GM12865 (cell line): Measurements from ENCODE around the gene SECISBP2L.

Experiments used
- DNase-seq: peaks from one replicate; pipeline ENCODE4 v3.0.0; 2010; ENCODE audit warnings: low read depth
- H3K4me3 ChIP-seq: 2 replicates; pipeline ENCODE4 v1.5.1; 2011; ENCODE audit warnings: mild to moderate bottlenecking, low read depth, low read length, control low read depth
- TF ChIP-seq, protein P1 (sequence below): IDR thresholded peaks from 2 replicates; pipeline ENCODE4 v1.5.1; 2011; ENCODE audit warnings: low read length, control low read depth, low read depth, inconsistent platforms; ENCODE audit not compliant: insufficient read depth; ENCODE audit errors: missing control alignments

Gene SECISBP2L

DNA sequence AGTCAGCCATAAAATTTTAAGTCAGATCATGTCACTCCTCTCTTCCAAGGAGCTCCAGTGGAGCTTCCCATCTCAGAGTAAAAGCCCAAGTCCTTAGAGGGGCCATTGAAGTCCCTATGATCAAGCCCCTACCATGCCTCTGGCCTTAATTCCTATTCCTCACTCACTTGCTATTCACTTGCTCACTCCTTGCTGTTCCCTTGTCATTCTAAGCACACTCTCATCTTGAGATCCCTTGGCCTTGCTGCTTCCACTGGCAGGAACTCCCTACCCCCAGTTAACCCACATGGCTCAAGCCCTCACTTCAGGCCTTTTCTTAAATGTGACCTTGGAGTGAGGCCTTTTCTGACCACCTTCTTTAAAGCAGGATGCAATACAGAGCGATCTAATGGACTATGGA is 12.3 kb upstream of the SECISBP2L start:
- H3K4me3 ChIP-seq: no peak overlapping the region
- DNase-seq: no peak
- TF ChIP-seq, protein P1, sequence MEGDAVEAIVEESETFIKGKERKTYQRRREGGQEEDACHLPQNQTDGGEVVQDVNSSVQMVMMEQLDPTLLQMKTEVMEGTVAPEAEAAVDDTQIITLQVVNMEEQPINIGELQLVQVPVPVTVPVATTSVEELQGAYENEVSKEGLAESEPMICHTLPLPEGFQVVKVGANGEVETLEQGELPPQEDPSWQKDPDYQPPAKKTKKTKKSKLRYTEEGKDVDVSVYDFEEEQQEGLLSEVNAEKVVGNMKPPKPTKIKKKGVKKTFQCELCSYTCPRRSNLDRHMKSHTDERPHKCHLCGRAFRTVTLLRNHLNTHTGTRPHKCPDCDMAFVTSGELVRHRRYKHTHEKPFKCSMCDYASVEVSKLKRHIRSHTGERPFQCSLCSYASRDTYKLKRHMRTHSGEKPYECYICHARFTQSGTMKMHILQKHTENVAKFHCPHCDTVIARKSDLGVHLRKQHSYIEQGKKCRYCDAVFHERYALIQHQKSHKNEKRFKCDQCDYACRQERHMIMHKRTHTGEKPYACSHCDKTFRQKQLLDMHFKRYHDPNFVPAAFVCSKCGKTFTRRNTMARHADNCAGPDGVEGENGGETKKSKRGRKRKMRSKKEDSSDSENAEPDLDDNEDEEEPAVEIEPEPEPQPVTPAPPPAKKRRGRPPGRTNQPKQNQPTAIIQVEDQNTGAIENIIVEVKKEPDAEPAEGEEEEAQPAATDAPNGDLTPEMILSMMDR: no peak

DNA sequence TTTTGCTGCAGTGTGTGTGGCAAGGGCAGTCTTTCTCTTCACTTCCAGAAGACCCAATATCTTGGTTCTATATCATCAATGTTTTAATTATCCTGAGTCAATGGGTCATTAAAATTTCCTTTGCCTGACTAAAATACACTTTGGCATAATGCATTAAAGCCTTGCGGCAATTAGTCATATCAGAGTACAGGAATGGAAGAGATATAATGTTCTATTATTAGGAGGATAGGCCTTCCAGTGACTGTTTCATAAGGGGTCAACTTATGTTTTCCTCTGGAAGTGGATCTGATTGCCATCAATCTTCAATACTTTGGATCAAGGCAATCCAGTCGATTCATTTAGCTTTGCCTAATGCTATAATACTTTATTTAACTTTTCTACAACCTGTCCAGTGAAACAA is 9.4 kb upstream of the SECISBP2L start:
- TF ChIP-seq, protein P1: no peak
- no peak overlapping the region for H3K4me3 ChIP-seq
- DNase-seq: no peak

DNA sequence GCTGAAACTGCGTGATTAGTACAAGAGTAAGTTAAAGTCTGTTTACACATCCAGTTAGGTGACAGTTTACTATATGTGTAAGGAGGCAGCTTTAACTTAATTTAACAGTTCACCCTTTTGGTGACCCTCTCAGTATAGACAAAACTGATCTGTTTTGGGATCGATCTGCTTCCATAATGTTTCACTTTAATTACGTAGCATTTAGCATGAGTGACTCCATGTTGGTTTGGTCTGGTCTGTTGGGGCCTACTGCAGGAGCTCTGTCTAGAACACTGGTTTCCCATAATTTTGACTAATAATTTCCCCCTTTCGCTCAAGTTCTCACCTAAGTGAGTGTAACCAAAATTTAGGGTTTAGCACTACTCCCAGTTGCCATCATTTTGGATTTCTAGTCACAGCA is 6.4 kb upstream of the SECISBP2L start:
- no peak for DNase-seq
- H3K4me3 ChIP-seq: no peak overlapping the region
- TF ChIP-seq, protein P1: no peak

DNA sequence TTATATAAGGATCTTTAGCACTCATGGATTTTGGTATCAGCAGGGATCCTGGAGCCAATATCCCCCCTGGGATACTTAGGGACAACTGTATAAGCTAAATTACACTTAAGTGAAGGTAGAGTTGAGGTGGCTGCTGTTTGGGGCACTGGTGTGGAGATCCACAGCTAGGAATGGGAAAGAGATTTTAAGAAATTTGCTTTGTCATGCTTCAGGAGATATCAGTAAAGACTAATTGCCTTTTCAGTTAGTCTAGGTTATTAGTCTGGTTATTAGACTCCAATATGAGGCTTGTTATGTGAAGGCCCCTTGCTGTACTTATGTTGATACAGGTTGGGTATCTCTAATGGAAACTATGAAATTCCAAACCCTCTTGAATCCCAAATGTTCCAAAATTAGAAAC is 1.2 kb upstream of the SECISBP2L start:
- TF ChIP-seq, protein P1: no peak
- no peak for DNase-seq
- H3K4me3 ChIP-seq: no peak overlapping the region

DNA sequence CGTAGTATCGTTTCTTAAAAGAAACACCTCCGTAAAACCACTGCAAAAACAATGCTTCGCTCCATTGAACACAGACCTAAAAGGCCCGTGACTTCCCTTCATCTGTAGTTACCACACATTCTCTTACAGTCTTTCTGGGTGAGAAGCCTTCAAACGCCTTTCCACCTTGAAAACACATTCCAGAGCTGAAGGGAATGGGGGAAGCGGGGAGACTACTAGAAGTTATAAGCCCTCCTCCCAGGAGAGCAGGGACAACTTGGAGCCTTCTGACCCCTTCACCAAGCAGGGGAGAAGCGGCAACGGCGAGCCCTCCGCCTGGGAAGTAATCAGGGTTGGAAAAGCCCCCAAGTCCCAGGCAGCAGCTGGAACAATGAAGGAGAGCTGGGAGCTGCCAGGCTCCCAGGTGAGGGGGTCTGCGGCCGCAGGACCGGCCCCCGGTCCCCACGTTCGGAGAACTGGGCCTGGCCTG is 461 bp downstream of the SECISBP2L start:
- TF ChIP-seq, protein P1: no peak
- DNase-seq: peak; percentile 78
- H3K4me3 ChIP-seq: peak overlapping the region; percentile 96

DNA sequence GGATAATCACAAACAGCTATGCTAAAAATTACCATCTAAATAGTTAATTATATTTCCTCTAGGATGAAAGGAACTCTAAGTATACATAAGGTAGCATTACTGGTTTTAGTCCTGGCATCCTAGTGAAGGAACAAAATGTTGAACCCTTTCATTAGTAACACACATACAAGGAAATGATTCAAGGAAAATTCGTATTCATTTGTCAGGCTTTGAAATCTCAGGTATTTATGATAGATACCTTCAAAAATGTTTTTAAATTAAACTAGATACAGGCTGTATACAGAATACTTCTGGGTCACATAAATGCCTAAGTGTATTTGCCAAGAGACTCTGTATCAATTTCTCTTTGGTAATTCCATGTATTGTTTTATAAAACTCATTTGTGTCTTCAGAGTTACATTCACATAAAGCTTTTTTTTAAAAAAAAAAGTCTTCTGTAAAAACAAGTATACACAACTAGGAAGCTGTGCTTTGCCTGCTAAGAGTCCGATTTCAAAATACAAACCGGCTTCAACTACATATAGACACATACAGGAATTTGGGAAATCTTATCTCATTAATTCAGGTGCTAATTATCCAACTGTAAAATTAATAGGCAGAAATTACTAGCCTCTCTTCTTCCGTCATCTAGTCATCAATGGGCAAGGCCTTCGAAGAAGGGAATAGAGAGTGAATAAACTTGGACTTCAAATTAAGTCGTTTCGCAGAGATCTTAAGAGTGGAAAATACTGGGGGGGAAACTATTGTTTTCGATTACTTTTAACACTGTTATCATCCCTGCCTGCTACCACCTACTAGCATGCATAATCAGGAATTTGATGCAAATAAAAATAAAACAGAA is 1.3 kb downstream of the SECISBP2L start:
- TF ChIP-seq, protein P1: no peak
- H3K4me3 ChIP-seq: peak overlapping the region; percentile 96
- DNase-seq: no peak
